ENCODE data around the gene CPLX1.

Gene CPLX1

GRCh38 chr4:845233-845835 lies 19.4 kb upstream of the CPLX1 start:
- Histone ChIP-seq H3K4me1 (ENCODE audit: insufficient read depth, low read length, poor library complexity, severe bottlenecking) (no peaks in the 10 kb centered on the region), H3K9me3 (ENCODE audit: insufficient read depth, low read depth, low read length) (peaks cover 5% of the 10 kb centered on the region; the same call in 1 of the 2 replicates), H3K79me2 (ENCODE audit: insufficient read depth, low read length) (no peaks in the 10 kb centered on the region), H3K9ac (ENCODE audit: low read depth, low read length, poor library complexity, severe bottlenecking) (no peak overlapping the region), H3K27me3 (ENCODE audit: insufficient read depth, low read length, poor library complexity, severe bottlenecking) (no peaks in the 10 kb centered on the region), H4K20me1 (ENCODE audit: insufficient read depth, low read length, poor library complexity, severe bottlenecking) (no peaks in the 10 kb centered on the region), H3K4me3 (ENCODE audit: low read length, poor library complexity, severe bottlenecking) (no peak overlapping the region), H3K9me2 (replicated peaks; ENCODE audit: low read depth, low read length) (no peaks in the 10 kb centered on the region), H3F3A (ENCODE audit: low read depth) (no peaks in the 10 kb centered on the region), H2AFZ (ENCODE audit: low read length) (no peak overlapping the region), H3K4me2 (ENCODE audit: low read depth, low read length, poor library complexity, severe bottlenecking) (no peak overlapping the region), H3K36me3 (ENCODE audit: insufficient read depth, low read length) (no peaks in the 10 kb centered on the region; the same call in 1 of the 2 replicates)
- TF ChIP-seq CTCF (conservative IDR thresholded peaks at IDR 0.05; ENCODE audit: low read length) (no peak), EZH2phosphoT487 (IDR thresholded peaks at IDR 0.05; ENCODE audit: borderline replicate concordance) (no peak)

- H4K20me1 ChIP-seq (ENCODE audit: insufficient read depth, low read length, poor library complexity, severe bottlenecking), result no peaks in the 10 kb centered on the region
- no peaks in the 10 kb centered on the region for H3K27me3 ChIP-seq (ENCODE audit: insufficient read depth, low read length, poor library complexity, severe bottlenecking)
- H3K9me2 ChIP-seq (replicated peaks; ENCODE audit: low read depth, low read length), result no peaks in the 10 kb centered on the region
- H3K36me3 ChIP-seq (ENCODE audit: insufficient read depth, low read length), result no peaks in the 10 kb centered on the region; the same call in 1 of the 2 replicates
- H3K79me2 ChIP-seq (ENCODE audit: insufficient read depth, low read length), result no peaks in the 10 kb centered on the region
- H3K4me1 ChIP-seq (ENCODE audit: insufficient read depth, low read length, poor library complexity, severe bottlenecking), result no peaks in the 10 kb centered on the region
- H3K4me3 ChIP-seq (ENCODE audit: low read length, poor library complexity, severe bottlenecking), result no peak overlapping the region
- no peak overlapping the region for H2AFZ ChIP-seq (ENCODE audit: low read length)
- peaks cover 5% of the 10 kb centered on the region; the same call in 1 of the 2 replicates for H3K9me3 ChIP-seq (ENCODE audit: insufficient read depth, low read depth, low read length)
- no peak overlapping the region for H3K4me2 ChIP-seq (ENCODE audit: low read depth, low read length, poor library complexity, severe bottlenecking)
- no peaks in the 10 kb centered on the region for H3F3A ChIP-seq (ENCODE audit: low read depth)
- TF ChIP-seq EZH2phosphoT487 (IDR thresholded peaks at IDR 0.05; ENCODE audit: borderline replicate concordance) (no peak), CTCF (conservative IDR thresholded peaks at IDR 0.05; ENCODE audit: low read length) (no peak)
- no peak overlapping the region for H3K9ac ChIP-seq (ENCODE audit: low read depth, low read length, poor library complexity, severe bottlenecking)
Measured at GRCh38 chr4:844752-845232, 18.9 kb upstream of the CPLX1 start.

GRCh38 chr4:839675-840443 lies 13.9 kb upstream of the CPLX1 start:
- Histone ChIP-seq H3K36me3 (ENCODE audit: insufficient read depth, low read length) (no peaks in the 10 kb centered on the region), H3K9me3 (ENCODE audit: insufficient read depth, low read depth, low read length) (peaks cover 17% of the 10 kb centered on the region; the same call in 1 of the 2 replicates), H3F3A (ENCODE audit: low read depth) (no peaks in the 10 kb centered on the region), H3K4me3 (ENCODE audit: low read length, poor library complexity, severe bottlenecking) (no peak overlapping the region), H3K4me1 (ENCODE audit: insufficient read depth, low read length, poor library complexity, severe bottlenecking) (no peaks in the 10 kb centered on the region), H3K9me2 (replicated peaks; ENCODE audit: low read depth, low read length) (no peaks in the 10 kb centered on the region), H3K27me3 (ENCODE audit: insufficient read depth, low read length, poor library complexity, severe bottlenecking) (no peaks in the 10 kb centered on the region), H2AFZ (ENCODE audit: low read length) (no peak overlapping the region), H3K9ac (ENCODE audit: low read depth, low read length, poor library complexity, severe bottlenecking) (no peak overlapping the region), H3K79me2 (ENCODE audit: insufficient read depth, low read length) (no peaks in the 10 kb centered on the region), H3K4me2 (ENCODE audit: low read depth, low read length, poor library complexity, severe bottlenecking) (no peak overlapping the region), H4K20me1 (ENCODE audit: insufficient read depth, low read length, poor library complexity, severe bottlenecking) (no peaks in the 10 kb centered on the region)
- TF ChIP-seq EZH2phosphoT487 (IDR thresholded peaks at IDR 0.05; ENCODE audit: borderline replicate concordance), result no peak
- no peak for TF ChIP-seq CTCF (conservative IDR thresholded peaks at IDR 0.05; ENCODE audit: low read length)
